HL-60 (cell line): ENCODE measurements around the gene EMC8.

Source experiments
- DNase-seq, 2 experiments: peaks; one replicate each; pipeline ENCODE4 v3.0.0-alpha.2; 2010 to 2020; ENCODE audit warnings: low read depth in 1 of 2, low spot score in 1 of 2
- H3K27ac ChIP-seq: fragments of 250-450 bp; sonication (Bioruptor Pico); replicated peaks from 2 replicates; pipeline ENCODE4 v1.5.1; 2020; ENCODE audit warnings: mild to moderate bottlenecking, moderate library complexity
- H3K27me3 ChIP-seq: fragments of 250-450 bp; sonication (Bioruptor Pico); 2 replicates; pipeline ENCODE4 v1.5.1; 2021; ENCODE audit warnings: mild to moderate bottlenecking, moderate library complexity; ENCODE audit not compliant: insufficient read depth, poor library complexity, severe bottlenecking
- H3K4me3 ChIP-seq: replicated peaks from 2 replicates; pipeline ENCODE4 v1.5.1; 2011; ENCODE audit warnings: mild to moderate bottlenecking, control low read depth, low read length; ENCODE audit not compliant: insufficient read depth
- GABPA ChIP-seq: IDR thresholded peaks from 2 replicates; pipeline ENCODE4 v1.6.1; 2012; ENCODE audit warnings: low read depth
- POLR2AphosphoS5 ChIP-seq: IDR thresholded peaks from 2 replicates; pipeline ENCODE4 v1.6.1; 2012; ENCODE audit warnings: low read depth
- SPI1 ChIP-seq: IDR thresholded peaks from 2 replicates; pipeline ENCODE4 v1.6.1; 2012; ENCODE audit warnings: low read depth, mild to moderate bottlenecking, borderline replicate concordance
- TF ChIP-seq, protein P1 (sequence below): IDR thresholded peaks from 2 replicates; pipeline ENCODE4 v1.6.1; 2012; ENCODE audit warnings: low read depth; ENCODE audit not compliant: insufficient replicate concordance
- TF ChIP-seq, protein P2 (sequence below): IDR thresholded peaks from one replicate; pipeline ENCODE4 v1.5.1; 2011; ENCODE audit warnings: low read length, control low read depth, inconsistent platforms; ENCODE audit not compliant: insufficient read depth

The EMC8 gene

DNA sequence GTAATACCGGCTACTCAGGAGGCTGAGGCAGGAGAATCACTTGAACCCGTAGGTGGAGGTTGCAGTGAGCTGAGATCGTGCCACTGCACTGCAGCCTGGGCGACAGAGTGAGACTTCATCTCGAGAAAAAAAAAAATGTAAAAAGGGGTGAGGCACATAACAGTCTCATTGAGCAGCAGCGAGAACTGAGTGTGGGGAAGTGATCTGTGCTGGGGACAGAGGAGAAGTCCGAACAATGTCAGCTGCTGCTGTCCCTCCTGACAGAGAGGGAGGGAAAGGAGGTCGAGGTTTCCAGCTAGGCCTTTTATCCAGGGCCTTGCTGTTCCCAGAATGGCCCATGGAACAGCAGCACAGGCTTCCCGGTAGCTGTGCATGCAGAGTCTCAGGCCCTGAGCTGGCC lies 62.4 kb downstream of the EMC8 start:
- Histone ChIP-seq H3K27me3 (no peaks in the 10 kb centered on the region), H3K27ac (no peak overlapping the region), H3K4me3 (no peak overlapping the region)
- TF ChIP-seq, protein P1, sequence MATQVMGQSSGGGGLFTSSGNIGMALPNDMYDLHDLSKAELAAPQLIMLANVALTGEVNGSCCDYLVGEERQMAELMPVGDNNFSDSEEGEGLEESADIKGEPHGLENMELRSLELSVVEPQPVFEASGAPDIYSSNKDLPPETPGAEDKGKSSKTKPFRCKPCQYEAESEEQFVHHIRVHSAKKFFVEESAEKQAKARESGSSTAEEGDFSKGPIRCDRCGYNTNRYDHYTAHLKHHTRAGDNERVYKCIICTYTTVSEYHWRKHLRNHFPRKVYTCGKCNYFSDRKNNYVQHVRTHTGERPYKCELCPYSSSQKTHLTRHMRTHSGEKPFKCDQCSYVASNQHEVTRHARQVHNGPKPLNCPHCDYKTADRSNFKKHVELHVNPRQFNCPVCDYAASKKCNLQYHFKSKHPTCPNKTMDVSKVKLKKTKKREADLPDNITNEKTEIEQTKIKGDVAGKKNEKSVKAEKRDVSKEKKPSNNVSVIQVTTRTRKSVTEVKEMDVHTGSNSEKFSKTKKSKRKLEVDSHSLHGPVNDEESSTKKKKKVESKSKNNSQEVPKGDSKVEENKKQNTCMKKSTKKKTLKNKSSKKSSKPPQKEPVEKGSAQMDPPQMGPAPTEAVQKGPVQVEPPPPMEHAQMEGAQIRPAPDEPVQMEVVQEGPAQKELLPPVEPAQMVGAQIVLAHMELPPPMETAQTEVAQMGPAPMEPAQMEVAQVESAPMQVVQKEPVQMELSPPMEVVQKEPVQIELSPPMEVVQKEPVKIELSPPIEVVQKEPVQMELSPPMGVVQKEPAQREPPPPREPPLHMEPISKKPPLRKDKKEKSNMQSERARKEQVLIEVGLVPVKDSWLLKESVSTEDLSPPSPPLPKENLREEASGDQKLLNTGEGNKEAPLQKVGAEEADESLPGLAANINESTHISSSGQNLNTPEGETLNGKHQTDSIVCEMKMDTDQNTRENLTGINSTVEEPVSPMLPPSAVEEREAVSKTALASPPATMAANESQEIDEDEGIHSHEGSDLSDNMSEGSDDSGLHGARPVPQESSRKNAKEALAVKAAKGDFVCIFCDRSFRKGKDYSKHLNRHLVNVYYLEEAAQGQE, result no peak
- TF ChIP-seq POLR2AphosphoS5 (no peak), SPI1 (no peak), GABPA (no peak)
- TF ChIP-seq, protein P2, sequence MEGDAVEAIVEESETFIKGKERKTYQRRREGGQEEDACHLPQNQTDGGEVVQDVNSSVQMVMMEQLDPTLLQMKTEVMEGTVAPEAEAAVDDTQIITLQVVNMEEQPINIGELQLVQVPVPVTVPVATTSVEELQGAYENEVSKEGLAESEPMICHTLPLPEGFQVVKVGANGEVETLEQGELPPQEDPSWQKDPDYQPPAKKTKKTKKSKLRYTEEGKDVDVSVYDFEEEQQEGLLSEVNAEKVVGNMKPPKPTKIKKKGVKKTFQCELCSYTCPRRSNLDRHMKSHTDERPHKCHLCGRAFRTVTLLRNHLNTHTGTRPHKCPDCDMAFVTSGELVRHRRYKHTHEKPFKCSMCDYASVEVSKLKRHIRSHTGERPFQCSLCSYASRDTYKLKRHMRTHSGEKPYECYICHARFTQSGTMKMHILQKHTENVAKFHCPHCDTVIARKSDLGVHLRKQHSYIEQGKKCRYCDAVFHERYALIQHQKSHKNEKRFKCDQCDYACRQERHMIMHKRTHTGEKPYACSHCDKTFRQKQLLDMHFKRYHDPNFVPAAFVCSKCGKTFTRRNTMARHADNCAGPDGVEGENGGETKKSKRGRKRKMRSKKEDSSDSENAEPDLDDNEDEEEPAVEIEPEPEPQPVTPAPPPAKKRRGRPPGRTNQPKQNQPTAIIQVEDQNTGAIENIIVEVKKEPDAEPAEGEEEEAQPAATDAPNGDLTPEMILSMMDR, result no peak
- no peak for DNase-seq

DNA sequence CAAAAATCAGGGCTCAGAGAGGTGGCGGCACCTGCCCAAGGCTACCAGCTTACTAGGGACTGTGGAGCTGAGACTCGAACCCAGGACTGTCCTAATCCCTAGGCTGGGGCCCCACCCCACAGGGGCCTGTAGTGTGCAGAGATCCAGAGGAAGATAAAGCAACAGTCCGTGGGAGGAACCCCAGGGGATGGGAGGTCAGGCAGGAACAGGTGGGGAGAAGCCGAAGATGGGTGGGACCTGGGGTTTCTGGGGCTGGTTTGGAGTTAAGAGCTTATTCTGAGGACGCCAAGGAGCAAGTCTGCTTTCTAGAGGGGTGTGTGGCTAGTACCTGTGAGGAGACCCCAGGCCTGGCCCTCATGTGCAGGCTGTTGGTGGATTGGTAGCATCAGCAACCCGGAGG lies 63.4 kb downstream of the EMC8 start:
- no peak for DNase-seq
- no peak overlapping the region for H3K27ac ChIP-seq
- no peaks in the 10 kb centered on the region for H3K27me3 ChIP-seq
- TF ChIP-seq, protein P2, result no peak
- no peak for TF ChIP-seq GABPA
- TF ChIP-seq, protein P1, result no peak
- TF ChIP-seq POLR2AphosphoS5, result no peak
- TF ChIP-seq SPI1, result no peak
- H3K4me3 ChIP-seq, result no peak overlapping the region

DNA sequence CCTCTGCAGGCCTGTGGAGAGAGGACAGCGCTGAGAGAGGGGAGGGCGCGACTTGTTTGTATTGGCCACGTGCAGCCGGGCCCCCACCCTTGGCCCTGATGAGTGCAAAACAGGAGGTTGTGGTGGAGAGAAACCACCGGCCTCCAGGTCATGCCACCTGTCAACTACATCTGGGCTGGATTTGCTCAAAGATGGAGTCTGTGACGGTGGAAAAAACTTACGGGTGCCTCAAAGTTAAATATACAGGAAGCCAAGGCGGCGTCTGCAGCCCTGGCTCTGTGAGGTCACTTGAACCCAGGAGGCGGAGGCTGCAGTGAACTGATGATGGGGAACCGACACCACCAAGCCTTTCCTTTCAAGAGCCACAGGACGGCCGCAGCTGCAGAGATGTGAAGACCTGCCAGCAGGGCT lies 64.1 kb downstream of the EMC8 start:
- H3K27me3 ChIP-seq, result no peaks in the 10 kb centered on the region
- peak in 1 of 2 experiments; percentile 30 for DNase-seq
- H3K4me3 ChIP-seq, result no peak overlapping the region
- TF ChIP-seq, protein P2, result no peak
- H3K27ac ChIP-seq, result peak overlapping the region; percentile 94

DNA sequence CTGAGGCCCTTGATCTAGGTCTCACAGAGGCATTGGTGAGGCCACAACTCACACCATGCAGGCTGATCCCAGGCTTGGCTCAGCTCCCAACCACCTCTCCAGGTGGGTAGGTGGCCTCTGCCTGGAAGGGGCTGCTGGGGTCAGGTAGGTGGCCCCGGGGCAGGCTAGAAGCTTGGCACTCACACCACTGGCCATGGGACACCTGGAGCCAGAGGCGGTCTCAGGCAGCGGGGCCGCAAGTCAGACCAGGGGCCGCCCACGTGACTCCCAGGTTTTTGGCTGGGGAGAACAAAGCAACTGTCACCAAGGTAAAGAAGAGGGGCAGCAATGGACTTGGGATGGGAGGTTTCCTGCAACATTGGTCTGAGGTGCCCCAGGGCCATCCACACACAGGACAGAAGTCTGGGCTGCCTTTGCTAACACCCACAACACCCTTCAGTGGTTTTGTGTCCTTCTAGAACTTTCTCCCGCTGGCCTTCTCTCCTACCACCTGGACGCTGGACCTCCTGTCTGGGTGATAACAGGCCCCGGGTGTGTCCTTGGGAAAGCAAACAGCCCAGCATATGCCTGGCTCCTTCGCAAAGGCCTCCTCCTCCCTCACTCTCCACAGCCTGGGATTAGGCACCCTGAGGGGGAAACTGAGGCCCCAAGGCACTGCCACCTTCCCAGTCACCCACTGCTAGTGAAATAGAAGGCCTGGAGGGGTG lies 64.9 kb downstream of the EMC8 start:
- TF ChIP-seq, protein P2, result no peak
- TF ChIP-seq POLR2AphosphoS5 (no peak), GABPA (no peak)
- TF ChIP-seq, protein P1, result no peak
- H3K27me3 ChIP-seq, result no peaks in the 10 kb centered on the region
- H3K27ac ChIP-seq, result peak overlapping the region; percentile 94

More for the DNA sequence above, 64.9 kb downstream of the EMC8 start:
- no peak for DNase-seq
- H3K4me3 ChIP-seq, result no peak overlapping the region
